ENCODE data around the gene SORCS1. TPM values are rescaled to one million over a fixed set of nuclear protein-coding genes. Genes with fewer than 3 reads are reported as not detected.

The SORCS1 gene
- total and polyA plus RNA-seq, 2 experiments from 2014 or later = 45.6 to 73.0 TPM

GRCh38 chr10:106609470-106610266 lies 554.8 kb downstream of the SORCS1 start:
- peak; percentile 22 for TF ChIP-seq CTCF (IDR thresholded peaks at IDR 0.05; ENCODE audit: low read depth, low read length)
- H3K27me3 ChIP-seq = no peaks in the 10 kb centered on the region
- H3K4me3 ChIP-seq = no peak overlapping the region
- peak in 1 of 2 donors; percentile 5 for DNase-seq (ENCODE audit: low read depth in 1 of 2, low spot score in 1 of 2)
- no peaks in the 10 kb centered on the region for H3K4me1 ChIP-seq (ENCODE audit: low read depth)
- H3K9me3 ChIP-seq (ENCODE audit: low read depth) = no peaks in the 10 kb centered on the region
- no peak overlapping the region for H3K27ac ChIP-seq
- peaks cover 5% of the 10 kb centered on the region for H3K36me3 ChIP-seq

GRCh38 chr10:106608066-106608465 lies 556.4 kb downstream of the SORCS1 start:
- Histone ChIP-seq H3K9me3 (ENCODE audit: low read depth) (no peaks in the 10 kb centered on the region), H3K27me3 (no peaks in the 10 kb centered on the region), H3K4me1 (ENCODE audit: low read depth) (no peaks in the 10 kb centered on the region), H3K36me3 (peaks cover 5% of the 10 kb centered on the region), H3K27ac (no peak overlapping the region), H3K4me3 (no peak overlapping the region)
- no peak for TF ChIP-seq CTCF (IDR thresholded peaks at IDR 0.05; ENCODE audit: low read depth, low read length)
- peak in 1 of 2 donors; percentile 60 for DNase-seq (ENCODE audit: low read depth in 1 of 2, low spot score in 1 of 2)

GRCh38 chr10:106595281-106595680 lies 569.2 kb downstream of the SORCS1 start:
- Histone ChIP-seq H3K4me3 (no peak overlapping the region), H3K27ac (no peak overlapping the region), H3K4me1 (ENCODE audit: low read depth) (no peaks in the 10 kb centered on the region), H3K27me3 (no peaks in the 10 kb centered on the region), H3K36me3 (no peaks in the 10 kb centered on the region), H3K9me3 (ENCODE audit: low read depth) (no peaks in the 10 kb centered on the region)
- TF ChIP-seq CTCF (IDR thresholded peaks at IDR 0.05; ENCODE audit: low read depth, low read length) = no peak
- DNase-seq (ENCODE audit: low read depth in 1 of 2, low spot score in 1 of 2) = no peak

DNA sequence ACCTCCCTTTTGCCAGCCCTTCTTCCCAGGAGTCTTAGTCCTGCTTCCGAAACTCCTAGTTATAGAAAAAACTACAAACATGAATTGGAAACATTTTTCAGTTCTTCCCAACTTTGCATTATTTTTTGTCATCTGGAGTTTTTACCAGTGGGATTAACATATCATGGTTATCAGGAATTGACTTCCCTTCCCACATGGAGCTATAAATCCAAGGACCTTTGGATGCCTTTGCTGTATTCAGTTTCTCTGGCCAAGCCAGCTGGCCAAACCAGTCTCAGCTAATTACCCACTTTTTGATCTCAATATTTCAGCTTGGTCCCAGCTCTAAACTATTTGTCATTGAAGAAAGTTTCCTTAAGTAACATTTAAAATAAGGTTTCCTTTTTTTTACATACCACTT lies 570.6 kb downstream of the SORCS1 start:
- H3K27me3 ChIP-seq = no peaks in the 10 kb centered on the region
- H3K4me1 ChIP-seq (ENCODE audit: low read depth) = peaks cover 5% of the 10 kb centered on the region
- H3K9me3 ChIP-seq (ENCODE audit: low read depth) = no peaks in the 10 kb centered on the region
- DNase-seq (ENCODE audit: low read depth in 1 of 2, low spot score in 1 of 2) = no peak
- H3K27ac ChIP-seq = no peak overlapping the region
- H3K4me3 ChIP-seq = no peak overlapping the region
- no peaks in the 10 kb centered on the region for H3K36me3 ChIP-seq
- no peak for TF ChIP-seq CTCF (IDR thresholded peaks at IDR 0.05; ENCODE audit: low read depth, low read length)

GRCh38 chr10:106592396-106592795 lies 572.1 kb downstream of the SORCS1 start:
- no peak overlapping the region for H3K27ac ChIP-seq
- peaks cover 5% of the 10 kb centered on the region for H3K4me1 ChIP-seq (ENCODE audit: low read depth)
- no peak overlapping the region for H3K4me3 ChIP-seq
- no peaks in the 10 kb centered on the region for H3K36me3 ChIP-seq
- no peaks in the 10 kb centered on the region for H3K9me3 ChIP-seq (ENCODE audit: low read depth)
- no peak for TF ChIP-seq CTCF (IDR thresholded peaks at IDR 0.05; ENCODE audit: low read depth, low read length)
- no peak for DNase-seq (ENCODE audit: low read depth in 1 of 2, low spot score in 1 of 2)
- H3K27me3 ChIP-seq = no peaks in the 10 kb centered on the region
